HL-60 (cell line): ENCODE measurements around the gene SEC11A.
A peak's percentile ranks its signal among the peaks of the same experiment; 100 is the strongest.

ENCODE experiments used
- DNase-seq, 2 experiments: peaks; one replicate each; pipeline ENCODE4 v3.0.0-alpha.2; 2010 to 2020; ENCODE audit warnings: low read depth in 1 of 2, low spot score in 1 of 2
- H3K27ac ChIP-seq: fragments of 250-450 bp; sonication (Bioruptor Pico); replicated peaks from 2 replicates; pipeline ENCODE4 v1.5.1; 2020; ENCODE audit warnings: mild to moderate bottlenecking, moderate library complexity
- H3K27me3 ChIP-seq: fragments of 250-450 bp; sonication (Bioruptor Pico); 2 replicates; pipeline ENCODE4 v1.5.1; 2021; ENCODE audit warnings: mild to moderate bottlenecking, moderate library complexity; ENCODE audit not compliant: insufficient read depth, poor library complexity, severe bottlenecking
- H3K4me3 ChIP-seq: replicated peaks from 2 replicates; pipeline ENCODE4 v1.5.1; 2011; ENCODE audit warnings: mild to moderate bottlenecking, control low read depth, low read length; ENCODE audit not compliant: insufficient read depth
- CTCF ChIP-seq: IDR thresholded peaks from one replicate; pipeline ENCODE4 v1.5.1; 2011; ENCODE audit warnings: low read length, control low read depth, inconsistent platforms; ENCODE audit not compliant: insufficient read depth
- GABPA ChIP-seq: IDR thresholded peaks from 2 replicates; pipeline ENCODE4 v1.6.1; 2012; ENCODE audit warnings: low read depth
- POLR2AphosphoS5 ChIP-seq: IDR thresholded peaks from 2 replicates; pipeline ENCODE4 v1.6.1; 2012; ENCODE audit warnings: low read depth
- REST ChIP-seq: IDR thresholded peaks from 2 replicates; pipeline ENCODE4 v1.6.1; 2012; ENCODE audit warnings: low read depth; ENCODE audit not compliant: insufficient replicate concordance
- SPI1 ChIP-seq: IDR thresholded peaks from 2 replicates; pipeline ENCODE4 v1.6.1; 2012; ENCODE audit warnings: low read depth, mild to moderate bottlenecking, borderline replicate concordance

The SEC11A gene

DNA sequence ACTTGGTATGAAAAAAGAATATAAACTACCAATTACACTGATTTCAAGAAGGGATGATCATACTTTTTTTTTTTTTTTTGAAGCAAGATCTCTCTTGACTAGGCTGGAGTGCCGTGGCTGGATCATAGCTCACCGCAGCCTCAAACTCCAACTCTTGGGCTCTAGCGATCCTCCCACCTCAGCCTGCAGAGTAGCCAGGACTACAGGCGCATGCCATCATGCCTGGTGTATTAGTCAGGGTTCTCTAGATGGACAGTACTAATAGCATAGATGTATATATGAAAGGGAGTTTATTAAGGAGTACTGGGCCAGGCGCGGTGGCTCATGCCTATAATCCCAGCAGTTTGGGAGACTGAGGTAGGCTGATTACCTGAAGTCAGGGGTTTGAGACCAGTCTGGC is 11.5 kb upstream of the SEC11A start:
- no peaks in the 10 kb centered on the region for H3K27me3 ChIP-seq

GRCh38 chr15:84725001-84725491 is 9.1 kb upstream of the SEC11A start:
- no peak overlapping the region for H3K4me3 ChIP-seq
- TF ChIP-seq SPI1, result peak; percentile 80
- no peak for TF ChIP-seq GABPA
- no peak for TF ChIP-seq REST
- no peak for TF ChIP-seq CTCF
- peak; percentile 38; the same call in 1 of the 2 replicates for TF ChIP-seq POLR2AphosphoS5
- peak; percentile 66 to 85 for DNase-seq
- H3K27ac ChIP-seq, result peak overlapping the region; percentile 76
- H3K27me3 ChIP-seq, result no peaks in the 10 kb centered on the region

More for the DNA sequence above, 11.5 kb upstream of the SEC11A start:
- Histone ChIP-seq H3K4me3 (no peak overlapping the region), H3K27ac (no peak overlapping the region)
- TF ChIP-seq REST (no peak), SPI1 (no peak), CTCF (no peak), GABPA (no peak), POLR2AphosphoS5 (no peak)
- DNase-seq, result no peak

DNA sequence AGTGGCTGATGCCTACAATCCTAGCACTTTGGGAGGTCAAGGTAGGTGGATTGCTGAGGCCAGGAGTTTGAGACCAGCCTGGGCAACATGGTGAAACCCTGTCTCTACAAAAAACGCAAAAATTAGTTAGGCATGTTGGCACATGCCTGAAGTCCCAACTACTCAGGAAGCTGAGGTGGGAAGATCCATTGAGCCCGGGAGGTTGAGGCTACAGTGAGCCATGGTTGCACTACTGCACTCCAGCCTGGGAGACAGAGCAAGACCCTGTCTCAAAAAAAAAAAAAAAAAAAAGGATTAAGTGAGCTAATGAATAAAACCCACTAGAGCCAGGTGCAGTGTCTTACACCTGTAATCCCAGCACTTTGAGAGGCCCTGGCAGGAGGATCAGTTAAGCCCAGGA is 6.7 kb upstream of the SEC11A start:
- TF ChIP-seq GABPA, result no peak
- no peak for TF ChIP-seq POLR2AphosphoS5
- TF ChIP-seq CTCF, result no peak
- TF ChIP-seq REST, result no peak
- no peak for TF ChIP-seq SPI1
- DNase-seq, result no peak
- H3K4me3 ChIP-seq, result no peak overlapping the region

More for the DNA sequence above, 6.7 kb upstream of the SEC11A start:
- Histone ChIP-seq H3K27ac (no peak overlapping the region), H3K27me3 (no peaks in the 10 kb centered on the region)
